Measurements from ENCODE around the gene RBKS. TPM values are rescaled to one million over a fixed set of nuclear protein-coding genes. Genes with fewer than 3 reads are reported as not detected.

RBKS gene
- total and polyA plus RNA-seq, 2 of the 13 experiments (the other 11 are each of a cell fraction or from before 2014, with no cell fraction given), result 7.7 to 8.3 TPM

- TF ChIP-seq CC2D1A (CRISPR knock-in tag; IDR thresholded peaks at IDR 0.05), result no peak
- 0 out of 2 replicates have a peak, but pooled peaks have one; percentile 75 for TF ChIP-seq ZMAT3 (CRISPR knock-in tag; conservative IDR thresholded peaks at IDR 0.05)
- TF ChIP-seq ZBTB42 (CRISPR knock-in tag; IDR thresholded peaks at IDR 0.05), result no peak
- peak; percentile 63; the same call in 1 of the 2 replicates for TF ChIP-seq CBFB (CRISPR knock-in tag; IDR thresholded peaks at IDR 0.05)
- TF ChIP-seq ETV6 (CRISPR knock-in tag; conservative IDR thresholded peaks at IDR 0.05), result no peak
- TF ChIP-seq ZBTB33 (CRISPR knock-in tag; IDR thresholded peaks at IDR 0.05), result 0 out of 2 replicates have a peak, but pooled peaks have one; percentile 60
- TF ChIP-seq ZNF24 (IDR thresholded peaks at IDR 0.05), result 0 out of 2 replicates have a peak, but pooled peaks have one; percentile 32
- peak; percentile 53 for TF ChIP-seq JARID2 (CRISPR knock-in tag; IDR thresholded peaks at IDR 0.05; ENCODE audit: insufficient replicate concordance)
- TF ChIP-seq ZNF839 (CRISPR knock-in tag; IDR thresholded peaks at IDR 0.05; ENCODE audit: borderline replicate concordance), result no peak
- 0 out of 2 replicates have a peak, but pooled peaks have one; percentile 36 for TF ChIP-seq TARDBP (CRISPR knock-in tag; IDR thresholded peaks at IDR 0.05)
- no peak for TF ChIP-seq ZNF567 (CRISPR knock-in tag; IDR thresholded peaks at IDR 0.05; ENCODE audit: borderline replicate concordance)
- TF ChIP-seq ZNF232 (CRISPR knock-in tag; IDR thresholded peaks at IDR 0.05; ENCODE audit: borderline replicate concordance), result no peak
- no peak; the same call in 1 of the 2 replicates for TF ChIP-seq NFKB2 (CRISPR knock-in tag; IDR thresholded peaks at IDR 0.05; ENCODE audit: borderline replicate concordance)
- peak; percentile 60; the same call in 1 of the 2 replicates for TF ChIP-seq ZNF646 (CRISPR knock-in tag; IDR thresholded peaks at IDR 0.05)
- TF ChIP-seq PRDM10 (CRISPR knock-in tag; IDR thresholded peaks at IDR 0.05; ENCODE audit: low read depth), result no peak
- TF ChIP-seq MIER2 (CRISPR knock-in tag; IDR thresholded peaks at IDR 0.05), result no peak
- TF ChIP-seq HOXA5 (CRISPR knock-in tag; IDR thresholded peaks at IDR 0.05), result no peak
- TF ChIP-seq PAWR (CRISPR knock-in tag; IDR thresholded peaks at IDR 0.05; ENCODE audit: borderline replicate concordance), result no peak
Observed at GRCh38 chr2:27754138-27754588, 136.0 kb downstream of the RBKS start (continued).

All from HepG2 (cell line).